GM19240 (cell line): ENCODE data around the gene RGL3.
"Not testable (repeated sequence)": the region's sequence is repeated elsewhere in the genome, so short reads cannot be mapped to it uniquely, and the experiment has no call there.

Experiments
- DNase-seq: peaks from one replicate; pipeline ENCODE4 v3.0.0; 2011; ENCODE audit warnings: low spot score; ENCODE audit not compliant: insufficient read length

Gene RGL3, protein sequence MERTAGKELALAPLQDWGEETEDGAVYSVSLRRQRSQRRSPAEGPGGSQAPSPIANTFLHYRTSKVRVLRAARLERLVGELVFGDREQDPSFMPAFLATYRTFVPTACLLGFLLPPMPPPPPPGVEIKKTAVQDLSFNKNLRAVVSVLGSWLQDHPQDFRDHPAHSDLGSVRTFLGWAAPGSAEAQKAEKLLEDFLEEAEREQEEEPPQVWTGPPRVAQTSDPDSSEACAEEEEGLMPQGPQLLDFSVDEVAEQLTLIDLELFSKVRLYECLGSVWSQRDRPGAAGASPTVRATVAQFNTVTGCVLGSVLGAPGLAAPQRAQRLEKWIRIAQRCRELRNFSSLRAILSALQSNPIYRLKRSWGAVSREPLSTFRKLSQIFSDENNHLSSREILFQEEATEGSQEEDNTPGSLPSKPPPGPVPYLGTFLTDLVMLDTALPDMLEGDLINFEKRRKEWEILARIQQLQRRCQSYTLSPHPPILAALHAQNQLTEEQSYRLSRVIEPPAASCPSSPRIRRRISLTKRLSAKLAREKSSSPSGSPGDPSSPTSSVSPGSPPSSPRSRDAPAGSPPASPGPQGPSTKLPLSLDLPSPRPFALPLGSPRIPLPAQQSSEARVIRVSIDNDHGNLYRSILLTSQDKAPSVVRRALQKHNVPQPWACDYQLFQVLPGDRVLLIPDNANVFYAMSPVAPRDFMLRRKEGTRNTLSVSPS

DNA sequence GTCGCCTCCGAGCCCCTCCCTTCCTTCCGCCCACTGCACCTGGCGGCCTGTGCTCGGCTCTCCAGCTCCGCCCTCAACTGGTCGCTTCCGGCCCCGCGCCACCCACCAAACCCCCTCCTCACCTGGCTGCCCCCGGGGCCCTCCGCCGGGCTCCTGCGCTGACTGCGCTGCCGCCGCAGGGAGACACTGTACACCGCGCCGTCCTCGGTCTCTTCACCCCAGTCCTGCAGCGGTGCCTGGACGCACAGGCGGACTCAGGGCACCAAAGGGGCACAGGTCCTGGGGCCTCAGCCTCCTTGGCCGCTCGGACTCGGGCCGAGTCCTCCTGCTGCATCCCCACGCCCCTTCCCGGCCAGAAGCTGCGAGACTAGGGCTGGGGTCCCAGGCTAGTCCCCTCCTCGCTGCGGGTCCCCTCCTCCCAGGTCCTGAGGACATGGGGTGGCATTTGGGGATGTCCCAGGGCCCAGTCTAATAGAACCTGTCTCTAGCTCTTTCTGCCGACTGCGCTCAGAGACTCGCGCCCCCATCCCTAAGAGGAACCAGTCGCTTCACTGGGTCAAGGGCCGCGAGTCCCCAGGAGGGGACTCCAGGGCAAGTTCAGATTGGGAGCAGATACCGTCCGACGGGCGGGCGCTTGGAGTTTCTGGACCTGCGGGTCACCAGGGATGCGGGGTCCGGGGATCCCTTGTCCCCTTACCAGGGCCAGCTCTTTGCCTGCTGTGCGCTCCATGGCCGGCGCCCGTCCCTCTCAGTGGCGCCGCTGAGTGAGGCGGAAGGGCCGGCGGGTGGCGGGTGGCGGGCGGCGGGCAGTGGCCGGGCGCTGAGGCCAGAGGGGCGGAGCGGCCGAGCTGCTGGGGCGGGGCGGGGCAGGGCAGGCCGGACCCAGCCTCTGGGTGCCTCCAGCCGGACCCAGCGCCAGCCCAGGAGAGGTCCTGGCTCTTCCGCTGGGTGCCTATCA is at the start of gene RGL3:
Gene RGL3 (minus strand): TSS at position 766 of the 958 bp plus-strand sequence. CDS start 36 bp downstream, at position 730.
- no peak for DNase-seq

DNA sequence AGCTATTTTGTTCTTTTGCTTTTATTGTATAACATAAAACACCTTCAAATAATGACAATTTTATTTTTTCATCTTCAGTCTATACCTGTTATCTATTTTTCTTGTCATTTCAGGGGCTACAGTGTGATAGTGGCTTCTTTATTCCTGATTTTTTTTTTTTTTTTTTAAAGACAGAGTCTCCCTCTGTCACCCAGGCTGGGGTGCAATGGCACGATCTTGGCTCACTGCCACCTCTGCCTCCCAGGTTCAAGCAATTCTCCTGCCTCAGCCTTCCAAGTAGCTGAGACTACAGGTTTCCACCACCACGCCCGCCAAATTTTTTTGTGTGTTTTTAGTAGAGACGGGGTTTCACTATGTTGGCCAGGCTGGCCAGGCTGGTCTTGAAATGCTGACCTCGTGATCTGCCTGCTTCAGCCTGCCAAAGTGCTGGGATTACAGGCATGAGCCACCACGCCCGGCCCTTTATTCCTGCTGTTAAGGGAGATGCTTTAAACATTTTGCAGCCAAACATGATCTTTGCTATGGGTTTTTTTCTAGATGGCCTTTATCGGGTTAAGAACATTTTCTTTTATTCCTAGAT is 49.2 kb upstream of the RGL3 start:
- not testable (repeated sequence) for DNase-seq

DNA sequence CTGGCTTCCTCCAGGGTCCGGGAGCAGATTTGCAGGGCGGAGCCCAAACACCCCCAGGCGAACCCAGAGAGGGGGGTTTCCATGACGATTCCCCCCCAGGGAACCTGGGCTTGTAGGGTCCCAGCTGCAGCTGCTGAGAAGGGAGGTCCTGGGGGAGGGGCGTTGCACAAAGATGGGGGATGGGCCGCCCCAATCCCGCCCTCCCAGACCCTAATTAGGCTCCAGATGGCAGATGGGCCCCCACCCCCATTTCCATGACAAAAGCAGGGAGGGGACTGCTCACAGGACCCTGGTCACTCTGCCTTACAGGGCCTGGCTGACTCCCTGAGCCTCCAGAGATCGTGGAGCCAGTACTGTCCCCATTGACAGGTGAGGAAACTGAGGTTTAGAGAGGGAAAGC is 46.5 kb upstream of the RGL3 start:
- DNase-seq, result no peak

DNA sequence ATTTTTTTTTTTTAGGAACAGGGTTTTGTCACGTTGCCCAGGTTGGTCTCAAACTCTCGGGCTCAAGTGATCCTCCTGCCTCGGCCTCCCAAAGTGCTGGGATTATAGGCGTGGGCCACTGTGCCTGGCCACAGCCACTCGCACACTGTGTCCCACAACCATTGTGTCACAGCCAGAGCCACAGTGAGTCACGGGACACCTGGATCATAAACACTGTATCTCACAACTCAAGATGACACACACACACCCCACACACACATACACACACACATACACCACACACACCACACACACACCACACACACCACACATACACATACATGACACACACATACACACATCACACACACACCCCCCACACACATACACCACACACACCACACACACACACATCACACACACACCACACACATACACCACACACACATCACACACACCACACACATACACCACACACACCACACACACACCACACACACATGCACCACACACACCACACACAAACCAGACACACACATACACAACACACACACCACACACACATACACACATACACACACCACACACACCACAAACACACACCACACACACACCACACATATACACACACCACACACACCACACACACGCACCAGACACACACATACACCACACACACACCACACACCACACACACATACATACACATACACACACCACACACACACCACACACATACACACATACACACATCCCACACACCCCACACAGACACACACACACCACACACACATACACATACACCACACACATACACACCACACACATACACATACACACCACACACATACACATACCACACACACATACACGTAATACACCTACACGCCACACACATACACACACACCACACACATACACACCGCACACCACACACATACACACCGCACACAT is 45.5 kb upstream of the RGL3 start:
- no peak for DNase-seq

DNA sequence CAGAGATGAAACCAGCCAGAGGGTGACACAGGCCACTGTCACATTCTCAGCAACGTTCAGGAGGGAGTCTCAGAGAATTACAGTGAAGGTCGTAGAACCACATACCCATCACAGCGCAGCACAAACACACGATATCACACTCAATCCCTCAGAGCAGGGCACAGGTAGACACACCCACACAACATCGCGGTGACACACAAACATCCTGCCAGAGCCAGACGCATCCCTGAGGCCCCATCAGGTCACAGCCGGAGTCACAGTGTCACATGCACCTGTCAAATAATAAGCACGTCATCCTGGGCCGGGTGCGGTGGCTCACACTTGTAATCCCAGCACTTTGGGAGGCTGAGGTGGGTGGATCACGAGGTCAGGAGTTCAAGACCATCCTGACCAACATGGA is 44.3 kb upstream of the RGL3 start:
- no peak for DNase-seq

DNA sequence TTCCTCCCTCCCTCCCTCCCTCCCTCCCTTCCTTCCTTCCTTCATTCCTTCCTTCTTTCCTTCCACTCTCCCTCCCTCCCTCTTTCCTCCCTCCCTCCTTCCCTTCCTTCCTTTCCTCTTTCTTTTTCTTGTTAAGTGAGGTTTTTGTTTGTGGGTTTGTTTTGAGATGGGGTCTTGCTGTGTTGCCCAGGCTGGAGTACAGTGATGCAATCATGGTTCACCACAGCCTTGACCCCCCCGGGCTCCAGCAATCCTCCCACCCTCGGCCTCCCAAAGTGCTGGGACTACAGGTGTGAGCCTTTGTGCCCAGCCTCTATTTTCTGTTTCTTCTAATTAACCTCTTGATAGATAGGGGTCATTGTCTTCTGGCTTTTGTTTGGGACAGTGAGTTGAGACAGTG is 42.3 kb upstream of the RGL3 start:
- DNase-seq, result no peak

DNA sequence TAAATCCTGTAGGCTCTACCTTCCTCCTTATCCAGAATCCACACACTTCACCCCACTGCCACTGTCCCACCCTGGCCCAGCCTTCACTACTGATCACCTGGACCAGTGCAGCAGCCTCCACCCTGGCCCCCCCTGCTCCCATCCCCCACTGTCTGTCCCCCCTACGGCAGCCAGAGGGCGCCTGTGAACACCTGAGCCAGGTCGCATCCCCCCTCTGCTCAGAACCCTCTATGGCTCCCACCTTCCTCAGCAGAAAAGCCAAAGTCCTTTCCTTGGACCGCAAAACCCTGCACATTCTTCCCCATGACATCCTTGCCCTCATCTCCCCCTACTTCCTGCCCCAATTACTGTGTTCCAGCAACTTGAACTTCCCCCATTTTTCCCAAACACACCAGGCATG is 41.1 kb upstream of the RGL3 start:
- no peak for DNase-seq

DNA sequence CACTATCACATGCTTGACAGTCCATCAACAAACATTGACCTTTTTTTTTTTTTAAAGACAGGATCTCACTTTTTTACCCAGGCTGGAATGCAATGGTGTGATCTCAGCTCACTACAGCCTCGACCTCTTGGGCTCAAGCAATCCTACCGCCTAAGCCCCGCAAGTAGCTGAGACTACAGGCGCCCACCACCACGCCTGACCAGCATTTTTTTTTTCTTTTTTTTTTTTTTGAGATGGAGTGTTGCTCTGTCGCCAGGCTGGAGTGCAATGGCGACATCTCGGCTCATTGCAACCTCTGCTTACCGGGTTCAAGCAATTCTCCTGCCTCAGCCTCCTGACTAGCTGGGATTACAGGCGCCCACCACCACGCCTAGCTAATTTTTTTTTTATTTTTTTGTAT is 39.8 kb upstream of the RGL3 start:
- DNase-seq, result not testable (repeated sequence)

DNA sequence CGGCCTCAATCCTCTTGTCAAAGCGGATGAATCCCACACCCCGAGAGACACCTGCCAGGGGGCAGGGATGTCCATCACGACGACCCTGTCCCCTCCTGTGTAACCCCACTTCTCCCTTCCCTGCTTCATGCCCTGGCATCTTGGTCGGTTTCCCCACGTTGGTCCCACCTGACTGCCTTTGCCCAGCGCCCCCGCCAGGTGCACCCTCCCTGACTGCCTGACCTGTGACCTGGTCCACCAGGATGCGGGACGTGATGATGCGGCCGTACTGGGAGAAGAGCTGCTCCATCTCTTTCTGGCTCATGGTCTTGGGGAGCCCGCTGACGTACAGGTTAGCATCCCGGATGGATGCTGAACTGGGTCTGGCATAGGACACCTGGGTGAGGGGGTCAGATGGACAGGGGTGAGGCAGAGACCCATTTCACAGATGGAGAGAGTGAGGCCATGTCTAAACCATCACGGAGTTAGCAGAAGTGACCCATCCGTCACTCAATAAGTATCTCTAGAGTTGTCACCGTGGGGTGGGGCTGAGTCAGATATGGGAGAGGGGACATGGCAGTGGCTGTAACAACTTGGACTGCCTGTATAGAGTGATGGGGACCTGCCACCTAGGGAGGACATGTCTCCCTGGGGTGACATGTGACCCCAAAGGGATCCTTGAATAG is 39.3 kb upstream of the RGL3 start:
- no peak for DNase-seq

DNA sequence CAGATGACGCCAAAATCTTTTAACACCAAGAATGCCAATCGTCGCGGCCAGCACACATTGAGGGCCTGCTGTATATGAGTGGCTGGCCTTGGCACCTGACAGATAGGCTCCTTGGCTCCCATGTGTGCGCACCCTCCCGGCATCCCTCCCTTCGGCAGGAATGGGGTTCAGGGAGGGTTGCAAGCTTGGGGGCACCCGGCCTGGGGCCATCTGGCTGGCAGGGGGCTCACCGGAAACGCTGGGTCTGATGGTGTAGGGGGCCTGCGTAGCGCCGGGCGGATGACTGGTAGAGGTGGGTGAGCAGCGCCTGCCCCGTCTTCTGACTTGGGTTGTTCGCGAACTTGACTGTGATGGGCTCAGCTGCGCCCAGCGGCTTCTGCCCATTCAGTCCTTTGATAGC is 38.7 kb upstream of the RGL3 start:
- DNase-seq, result no peak

DNA sequence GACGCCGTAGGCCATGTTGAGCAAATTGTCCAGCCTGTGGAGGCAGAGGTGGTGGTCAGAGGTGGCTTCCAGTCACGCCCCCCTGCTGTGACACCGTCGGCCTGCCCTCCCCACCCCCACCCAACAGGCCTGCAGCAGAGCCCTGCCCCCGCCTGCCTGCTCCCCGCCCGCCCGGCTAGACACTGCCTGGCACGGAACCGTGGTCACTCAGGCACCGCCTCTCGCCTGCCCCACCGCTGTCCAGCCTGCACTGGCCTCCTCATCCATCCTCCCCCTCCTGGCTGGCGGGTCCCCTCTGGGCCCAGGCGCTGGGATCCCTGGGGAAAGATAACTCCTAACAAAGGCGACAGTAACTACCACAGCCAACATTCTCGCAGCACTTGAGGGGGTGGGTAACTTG is 38.0 kb upstream of the RGL3 start:
- no peak for DNase-seq

DNA sequence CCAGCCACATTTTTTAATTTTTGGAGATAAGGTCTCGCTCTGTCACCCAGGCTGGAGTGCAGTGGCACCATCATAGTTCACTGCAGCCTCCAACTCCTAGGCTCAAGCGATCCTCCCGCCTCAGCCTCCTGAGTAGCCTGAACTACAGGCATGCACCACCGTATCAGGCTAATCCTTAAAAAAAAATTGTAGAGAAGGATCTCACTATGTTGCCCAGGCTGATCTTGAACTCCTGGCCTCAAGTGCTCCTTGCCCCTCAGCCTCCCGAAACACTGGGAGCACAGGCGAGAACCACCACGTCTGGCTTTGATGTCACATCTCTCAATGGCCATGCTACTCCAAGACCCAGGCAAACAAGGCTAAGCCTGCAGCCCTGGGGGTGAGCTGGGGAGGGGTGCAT is 37.5 kb upstream of the RGL3 start:
- no peak for DNase-seq

DNA sequence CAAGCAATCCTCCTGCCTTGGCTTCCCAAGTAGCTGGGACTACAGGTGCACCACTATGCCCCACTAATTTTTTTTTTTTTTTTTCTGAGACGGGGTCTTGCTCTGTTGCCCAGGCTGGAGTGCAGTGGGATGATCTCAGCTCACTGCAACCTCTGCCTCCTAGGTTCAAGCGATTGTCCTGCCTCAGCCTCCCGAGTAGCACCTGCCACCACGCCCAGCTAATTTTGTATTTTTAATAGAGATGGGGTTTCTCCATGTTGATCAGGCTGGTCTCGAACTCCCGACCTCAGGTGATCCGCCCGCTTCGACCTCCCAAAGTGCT is 36.1 kb upstream of the RGL3 start:
- DNase-seq, result not testable (repeated sequence)

DNA sequence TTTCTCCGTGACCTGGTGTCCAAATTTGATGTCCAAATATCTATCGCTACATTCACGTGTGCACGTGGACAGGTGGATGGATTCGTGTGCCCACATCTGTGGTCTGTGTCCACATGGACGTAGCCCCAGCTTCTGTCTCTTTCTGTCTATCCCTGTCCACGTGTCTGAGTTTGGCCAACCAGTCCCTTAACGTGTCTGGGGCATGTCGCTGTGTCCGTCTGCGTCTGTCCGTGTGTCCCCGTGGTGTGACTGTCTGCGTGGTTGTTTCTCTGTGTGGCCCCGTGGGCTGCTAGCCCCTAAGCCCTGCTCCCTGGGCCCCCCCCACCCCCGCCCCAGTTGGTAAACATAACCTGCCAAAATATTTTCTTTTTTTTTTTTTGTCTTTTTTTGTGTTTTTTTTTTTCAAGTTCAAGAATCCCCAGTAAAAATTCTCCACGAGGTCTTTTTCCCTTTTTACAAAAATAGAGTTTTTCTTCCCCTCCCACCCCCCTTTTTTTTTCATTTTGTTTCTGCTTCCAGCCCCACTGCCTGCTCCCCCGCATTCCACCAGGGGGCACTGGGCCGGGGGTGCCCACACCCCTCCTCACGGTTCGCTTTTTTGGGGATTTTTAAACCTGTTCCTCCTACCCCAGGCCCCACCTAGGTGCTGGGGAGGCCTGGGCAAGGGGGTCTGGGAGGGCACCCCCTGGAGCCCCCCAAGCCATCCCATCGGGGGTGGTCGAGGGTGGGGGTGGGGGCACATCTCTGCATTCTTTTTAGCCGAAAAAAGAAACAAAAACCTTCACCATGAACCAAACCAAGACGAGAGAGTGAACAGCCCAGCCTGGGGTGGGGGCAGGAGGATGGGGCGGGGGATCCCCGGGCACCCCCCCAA is 34.6 kb upstream of the RGL3 start:
- DNase-seq, result no peak

DNA sequence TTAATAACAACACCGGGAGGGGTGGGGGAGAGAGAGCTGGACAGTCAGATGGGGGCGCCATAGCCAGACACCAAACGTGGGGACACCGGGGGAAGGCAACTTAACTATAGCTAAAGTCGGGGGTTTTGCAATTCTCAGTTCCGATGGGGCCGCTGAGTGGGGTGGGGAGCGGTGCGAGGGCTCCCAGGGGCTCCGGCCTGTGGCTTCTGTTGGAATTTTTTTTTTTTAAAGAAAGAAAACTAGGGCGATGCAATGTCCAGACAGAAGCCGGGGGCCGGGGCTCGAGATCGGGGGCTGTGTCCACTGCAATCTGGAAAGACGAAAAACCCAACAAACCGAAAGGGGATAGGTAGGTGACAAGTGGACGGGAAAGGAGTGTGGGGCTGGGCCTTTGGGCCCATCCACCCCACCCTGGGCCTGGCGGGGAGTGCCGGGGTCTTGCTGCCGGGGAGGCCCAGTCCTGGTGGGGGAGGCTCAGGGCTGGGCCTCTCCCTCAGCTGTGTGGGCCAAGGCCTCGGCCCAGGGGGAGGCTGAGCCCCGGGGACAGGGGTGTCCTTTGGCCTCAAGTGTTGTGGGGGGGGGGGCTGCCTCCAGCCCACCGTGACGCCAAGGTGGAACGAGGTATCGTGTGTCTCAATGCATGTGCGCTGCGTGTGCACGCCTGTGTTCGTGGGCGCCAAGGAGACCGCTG is 33.7 kb upstream of the RGL3 start:
- no peak for DNase-seq

DNA sequence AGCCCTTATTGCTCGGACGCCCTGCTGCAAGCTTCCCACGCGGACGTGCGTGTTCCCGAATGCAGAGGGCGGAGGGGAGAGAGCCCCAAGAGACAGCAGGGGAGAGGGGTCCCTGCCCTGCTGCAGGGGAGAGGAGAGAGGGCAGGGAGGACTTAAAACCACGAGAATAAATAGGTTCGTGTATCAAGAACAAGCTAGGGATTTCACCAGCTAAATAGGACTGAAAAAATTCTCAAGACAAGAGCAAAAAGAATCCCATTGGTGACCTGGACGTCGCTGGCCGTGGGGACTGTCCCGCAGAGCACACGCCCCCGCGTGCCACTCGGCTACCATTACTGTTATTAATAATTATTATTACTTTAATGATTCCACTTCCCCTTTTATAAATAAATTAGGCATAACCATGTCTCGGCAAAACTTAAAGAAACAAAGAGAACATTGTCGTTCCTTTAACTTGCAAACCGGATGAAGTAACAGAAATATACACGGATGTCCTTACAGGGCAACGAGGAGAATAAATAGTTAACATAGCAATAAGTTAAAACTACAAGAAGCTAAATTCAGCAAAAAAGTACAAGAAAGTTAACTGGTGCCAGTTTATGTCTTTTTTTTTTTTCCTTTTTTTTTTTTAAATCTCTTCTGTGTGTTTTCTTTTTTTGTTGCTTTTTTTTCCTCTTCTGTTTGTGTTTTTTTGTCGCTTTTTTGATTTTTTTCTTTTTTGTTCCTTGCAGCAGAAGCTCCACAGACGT is 32.9 kb upstream of the RGL3 start:
- DNase-seq, result no peak

DNA sequence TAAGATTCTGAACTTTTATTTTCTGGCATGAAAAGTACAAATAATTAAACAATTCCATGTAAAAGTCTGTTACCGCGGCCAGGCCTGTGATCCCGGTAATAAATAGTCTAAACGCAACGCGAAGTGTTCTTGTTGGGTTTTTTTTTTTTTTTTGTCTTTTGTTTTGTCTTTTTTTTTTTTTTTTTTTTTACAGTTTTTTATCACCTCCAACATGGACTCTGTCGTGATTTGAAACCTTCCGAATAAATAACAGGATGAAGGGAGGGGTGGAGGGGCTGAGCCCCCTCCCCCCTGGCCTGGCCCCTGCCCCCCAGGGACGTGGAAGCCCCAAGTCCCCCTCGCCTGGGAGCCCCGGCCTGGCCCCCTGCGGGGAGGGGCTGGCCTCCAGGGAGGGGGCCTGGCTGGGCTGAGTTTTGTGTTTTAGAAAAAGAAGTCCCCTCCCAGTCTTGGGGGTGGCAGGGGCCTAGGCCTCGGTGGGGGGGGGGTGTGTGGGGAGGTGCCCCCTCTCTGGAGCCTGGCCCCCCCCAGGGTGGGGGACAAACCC is 32.3 kb upstream of the RGL3 start:
- no peak for DNase-seq
